ENCODE results near the gene KEL. TPM values are rescaled to one million over a fixed set of nuclear protein-coding genes. Genes with fewer than 3 reads are reported as not detected.
"Not testable (repeated sequence)": the region's sequence is repeated elsewhere in the genome, so short reads cannot be mapped to it uniquely, and the experiment has no call there.

KEL gene
- total and polyA plus RNA-seq, 2 donors (not counting 3 experiments of a cell fraction or from before 2014, with no cell fraction given), result 0.30 to 1.2 TPM

GRCh38 chr7:142983825-142984224 lies 21.7 kb upstream of the KEL start:
- no peak for FAIRE-seq

GRCh38 chr7:142978402-142978801 lies 16.2 kb upstream of the KEL start:
- H3K4me3 ChIP-seq (replicated peaks in 1 of 3; ENCODE audit: insufficient read depth in 1 of 3, low read depth in 1 of 3, low read length in 3 of 3); intact Hi-C loops (cut with micrococcal nuclease); FAIRE-seq; H3K9me3 ChIP-seq (replicated peaks; ENCODE audit: control insufficient read depth, insufficient read depth, low read length); H2AFZ ChIP-seq (ENCODE audit: low read depth, low read length); BruUV-seq (replicated peaks); H3K27me3 ChIP-seq (ENCODE audit: control insufficient read depth in 2 of 2, insufficient read depth in 2 of 2, low read length in 2 of 2); H3K36me3 ChIP-seq (ENCODE audit: control insufficient read depth in 2 of 2, extremely low read depth in 1 of 2, insufficient read depth in 2 of 2, low read length in 2 of 2); H3K4me2 ChIP-seq (ENCODE audit: insufficient read depth, low read length); POLR2A ChIA-PET; H3K9ac ChIP-seq (replicated peaks; ENCODE audit: extremely low read depth, insufficient read depth, low read length); H3K79me2 ChIP-seq (ENCODE audit: control insufficient read depth, insufficient read depth, low read length); H3K4me1 ChIP-seq (ENCODE audit: control insufficient read depth, extremely low read depth, insufficient read depth, low read length); CTCF ChIA-PET; dilution Hi-C loops (cut with MboI; ENCODE audit: extremely low pct_ligation_motif_present, low sequenced_read_pairs); DNase-seq (ENCODE audit: low read depth, low spot score); H3K9me1 ChIP-seq (replicated peaks; ENCODE audit: control insufficient read depth, extremely low read depth, insufficient read depth, low read length); H3K27ac ChIP-seq (ENCODE audit: insufficient read depth, low read depth, low read length); H4K20me1 ChIP-seq (replicated peaks; ENCODE audit: control insufficient read depth, extremely low read depth, insufficient read depth, low read length): not testable (repeated sequence)

More at GRCh38 chr7:142983825-142984224, 21.7 kb upstream of the KEL start:
- dilution Hi-C loops (cut with MboI; ENCODE audit: extremely low pct_ligation_motif_present, low sequenced_read_pairs) (no loop called here), intact Hi-C loops (cut with micrococcal nuclease) (no loop called here)
- H3K4me1 ChIP-seq (ENCODE audit: control insufficient read depth, extremely low read depth, insufficient read depth, low read length), result no peaks in the 10 kb centered on the region
- no peak for TF ChIP-seq CTCF (IDR thresholded peaks at IDR 0.05; ENCODE audit: extremely low read depth in 1 of 2, insufficient read depth in 1 of 2, low read depth in 1 of 2, low read length in 2 of 2)
- H3K9me1 ChIP-seq (replicated peaks; ENCODE audit: control insufficient read depth, extremely low read depth, insufficient read depth, low read length), result no peaks in the 10 kb centered on the region
- H3K4me2 ChIP-seq (ENCODE audit: insufficient read depth, low read length), result no peak overlapping the region
- no peak overlapping the region for H3K9ac ChIP-seq (replicated peaks; ENCODE audit: extremely low read depth, insufficient read depth, low read length)
- H3K79me2 ChIP-seq (ENCODE audit: control insufficient read depth, insufficient read depth, low read length), result no peaks in the 10 kb centered on the region
- no peak overlapping the region for H2AFZ ChIP-seq (ENCODE audit: low read depth, low read length)
- POLR2A ChIA-PET, result no interaction called here
- no peaks in the 10 kb centered on the region for H4K20me1 ChIP-seq (replicated peaks; ENCODE audit: control insufficient read depth, extremely low read depth, insufficient read depth, low read length)
- no peak overlapping the region for H3K4me3 ChIP-seq (replicated peaks in 1 of 3; ENCODE audit: insufficient read depth in 1 of 3, low read depth in 1 of 3, low read length in 3 of 3)
- BruUV-seq (replicated peaks), result no TSS peak
- no peak overlapping the region for H3K27ac ChIP-seq (ENCODE audit: insufficient read depth, low read depth, low read length)
- CTCF ChIA-PET, result no interaction called here
- DNase-seq (ENCODE audit: low read depth, low spot score), result no peak
- no peaks in the 10 kb centered on the region for H3K27me3 ChIP-seq (ENCODE audit: control insufficient read depth in 2 of 2, insufficient read depth in 2 of 2, low read length in 2 of 2)
- H3K9me3 ChIP-seq (replicated peaks; ENCODE audit: control insufficient read depth, insufficient read depth, low read length), result no peaks in the 10 kb centered on the region
- no peaks in the 10 kb centered on the region for H3K36me3 ChIP-seq (ENCODE audit: control insufficient read depth in 2 of 2, extremely low read depth in 1 of 2, insufficient read depth in 2 of 2, low read length in 2 of 2)
